ENCODE measurements around the gene PAN3. TPM values are rescaled to one million over a fixed set of nuclear protein-coding genes. Genes with fewer than 3 reads are reported as not detected.

Gene PAN3
- total RNA-seq, 2 experiments from 2014 or later = 26.0 to 28.3 TPM

DNA sequence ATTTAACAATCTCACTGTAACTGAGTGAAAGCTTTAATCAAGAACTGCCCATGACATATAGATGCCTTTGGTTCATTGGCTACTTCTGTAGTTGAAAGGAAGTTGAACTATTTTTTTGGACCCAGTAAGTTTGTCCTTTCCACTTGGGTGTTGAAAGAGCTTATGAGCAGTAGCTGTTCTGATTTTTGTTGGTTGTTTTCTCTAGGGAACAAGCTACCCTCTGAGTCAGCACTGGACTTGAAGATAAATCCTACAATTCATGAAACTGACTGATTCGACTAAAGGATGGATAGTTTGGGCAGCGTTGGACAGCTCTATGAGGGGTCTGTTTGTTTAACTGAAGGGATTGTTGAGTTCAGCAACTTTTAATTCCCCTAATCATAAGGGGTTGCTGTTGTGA, 101.0 kb downstream of the PAN3 start:
- H3K27ac Mint-ChIP-seq = no peak overlapping the region
- CTCF ChIA-PET = interaction anchor here (1.1 kb wide), 1 partner anchor 12 kb away, joined by 3 read pairs; no protein-coding TSS in a partner anchor
- peaks cover 30% of the 10 kb centered on the region for H3K36me3 Mint-ChIP-seq
- POLR2A ChIA-PET = no interaction called here
- no peak for DNase-seq
- H3K4me1 Mint-ChIP-seq (ENCODE audit: low read depth) = no peaks in the 10 kb centered on the region
- no peaks in the 10 kb centered on the region for H3K27me3 Mint-ChIP-seq
- intact Hi-C loops (cut with micrococcal nuclease) = no loop called here
- H3K4me3 Mint-ChIP-seq = no peak overlapping the region
- no peaks in the 10 kb centered on the region for H3K9me3 Mint-ChIP-seq

DNA sequence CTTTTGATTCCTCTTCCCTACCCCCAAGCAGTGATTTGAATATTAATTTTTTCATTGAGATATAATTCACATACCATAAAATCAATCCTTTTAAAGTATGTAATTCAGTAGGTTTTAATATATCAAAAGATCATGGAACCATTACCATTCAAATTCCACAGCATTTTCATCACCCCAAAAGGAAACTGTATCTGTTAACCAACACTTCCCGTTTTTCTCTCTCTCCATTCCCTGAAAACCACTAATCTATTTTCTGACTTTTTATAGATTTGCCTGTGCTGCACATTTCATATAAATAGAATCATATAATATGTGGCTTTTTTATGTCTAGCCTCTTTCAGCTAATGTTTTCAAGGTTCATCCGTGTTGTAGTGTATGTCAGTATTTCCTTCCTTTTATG, 107.1 kb downstream of the PAN3 start:
- no peak overlapping the region for H3K27ac Mint-ChIP-seq
- ChIA-PET CTCF (no interaction called here), POLR2A (no interaction called here)
- peaks cover 26% of the 10 kb centered on the region for H3K4me1 Mint-ChIP-seq (ENCODE audit: low read depth)
- peaks cover 56% of the 10 kb centered on the region for H3K36me3 Mint-ChIP-seq
- intact Hi-C loops (cut with micrococcal nuclease) = no loop called here
- peaks cover 4% of the 10 kb centered on the region for H3K9me3 Mint-ChIP-seq
- no peaks in the 10 kb centered on the region for H3K27me3 Mint-ChIP-seq
- DNase-seq = no peak
- H3K4me3 Mint-ChIP-seq = no peak overlapping the region

DNA sequence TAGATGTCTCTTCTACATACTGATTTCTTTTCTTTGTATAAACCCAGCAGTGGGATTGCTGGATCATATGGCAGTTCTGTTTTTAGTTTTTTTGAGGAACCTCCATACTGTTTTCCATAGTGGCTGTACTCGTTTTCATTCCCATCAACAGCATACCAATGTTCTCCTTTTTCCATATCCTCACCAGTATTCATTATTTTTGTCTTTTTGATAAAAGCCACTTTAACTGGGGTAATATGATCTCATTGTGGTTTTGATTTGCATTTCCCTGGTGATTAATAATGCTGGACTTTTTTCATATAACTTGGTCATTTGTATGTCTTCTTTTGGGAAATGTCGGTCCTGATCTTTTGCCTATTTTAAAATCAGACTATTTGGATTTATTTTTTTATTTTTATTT, 108.5 kb downstream of the PAN3 start:
- H3K9me3 Mint-ChIP-seq = peaks cover 4% of the 10 kb centered on the region
- ChIA-PET CTCF (no interaction called here), POLR2A (no interaction called here)
- peaks cover 36% of the 10 kb centered on the region for H3K4me1 Mint-ChIP-seq (ENCODE audit: low read depth)
- H3K36me3 Mint-ChIP-seq = peaks cover 59% of the 10 kb centered on the region
- intact Hi-C loops (cut with micrococcal nuclease) = no loop called here
- no peak overlapping the region for H3K27ac Mint-ChIP-seq
- H3K27me3 Mint-ChIP-seq = no peaks in the 10 kb centered on the region
- DNase-seq = no peak
- no peak overlapping the region for H3K4me3 Mint-ChIP-seq

DNA sequence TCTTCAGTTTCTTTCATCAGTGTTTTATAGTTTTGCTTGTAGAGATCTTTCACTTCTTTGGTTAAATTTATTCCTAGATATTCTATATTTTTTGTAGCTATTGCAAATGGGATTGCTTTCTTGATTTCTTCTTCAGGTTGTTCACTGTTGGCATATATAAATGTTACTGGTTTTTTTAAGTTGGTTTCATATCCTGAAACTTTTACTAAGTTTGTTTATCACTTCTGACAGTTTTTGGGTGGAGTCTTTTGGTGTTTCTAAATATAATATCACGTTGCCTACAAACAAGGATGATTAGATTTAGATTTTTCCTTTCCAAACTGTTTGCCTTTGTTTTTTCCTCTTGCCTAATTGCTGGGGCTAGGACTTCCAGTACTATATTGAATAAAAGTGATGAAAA, 109.7 kb downstream of the PAN3 start:
- ChIA-PET CTCF (no interaction called here), POLR2A (no interaction called here)
- Mint-ChIP-seq H3K9me3 (peaks cover 4% of the 10 kb centered on the region), H3K4me1 (ENCODE audit: low read depth) (peaks cover 40% of the 10 kb centered on the region), H3K4me3 (no peak overlapping the region), H3K27me3 (no peaks in the 10 kb centered on the region), H3K36me3 (peaks cover 53% of the 10 kb centered on the region), H3K27ac (no peak overlapping the region)
- DNase-seq = no peak
- intact Hi-C loops (cut with micrococcal nuclease) = no loop called here

DNA sequence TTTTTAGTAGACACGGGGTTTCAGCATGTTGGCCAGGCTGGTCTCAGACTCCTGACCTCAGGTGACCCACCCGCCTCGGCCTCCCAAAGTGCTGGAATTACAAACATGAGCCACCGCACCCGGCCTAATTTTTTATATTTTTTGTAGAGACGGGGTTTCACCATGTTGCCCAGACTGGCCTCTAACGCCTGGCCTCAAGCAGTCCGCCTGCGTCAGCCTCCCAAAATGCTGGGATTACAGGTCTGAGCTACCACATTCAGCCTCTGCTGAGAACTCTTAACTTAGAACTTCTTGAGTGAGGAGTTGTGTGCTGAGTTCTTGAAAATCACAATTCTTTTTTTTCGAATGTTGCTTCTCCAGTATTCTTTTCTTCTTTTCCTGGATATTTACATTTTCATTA, 112.2 kb downstream of the PAN3 start:
- POLR2A ChIA-PET = interaction anchor here (1.0 kb wide), 1 partner anchor 21 kb away, joined by 4 read pairs; no protein-coding TSS in a partner anchor
- intact Hi-C loops (cut with micrococcal nuclease) = no loop called here
- DNase-seq = no peak
- Mint-ChIP-seq H3K36me3 (peaks cover 41% of the 10 kb centered on the region), H3K27ac (no peak overlapping the region), H3K9me3 (peaks cover 4% of the 10 kb centered on the region), H3K4me1 (ENCODE audit: low read depth) (peaks cover 44% of the 10 kb centered on the region), H3K27me3 (no peaks in the 10 kb centered on the region), H3K4me3 (no peak overlapping the region)
- CTCF ChIA-PET = no interaction called here

DNA sequence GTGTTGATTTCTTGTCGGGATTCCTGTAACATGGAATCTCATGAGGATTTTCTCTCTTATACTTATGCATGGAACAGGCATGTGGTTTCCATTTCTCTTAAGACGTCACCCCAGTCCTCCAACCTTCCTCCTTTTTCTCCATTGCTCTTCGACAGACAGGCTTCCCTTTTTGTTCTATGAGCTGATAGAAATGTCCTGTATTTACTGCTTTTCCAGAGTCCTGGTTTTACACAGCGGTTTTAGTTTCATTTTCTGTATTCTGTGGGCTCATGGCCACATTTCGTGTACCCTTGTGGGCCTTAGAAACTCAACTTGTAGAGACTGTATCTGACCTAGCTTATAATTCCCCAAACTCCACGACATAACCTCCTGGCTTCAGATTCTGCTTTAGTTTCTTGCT, 113.1 kb downstream of the PAN3 start:
- Mint-ChIP-seq H3K4me3 (no peak overlapping the region), H3K9me3 (peaks cover 4% of the 10 kb centered on the region), H3K27ac (no peak overlapping the region), H3K36me3 (peaks cover 40% of the 10 kb centered on the region), H3K27me3 (no peaks in the 10 kb centered on the region), H3K4me1 (ENCODE audit: low read depth) (peaks cover 41% of the 10 kb centered on the region)
- POLR2A ChIA-PET = no interaction called here
- CTCF ChIA-PET = no interaction called here
- DNase-seq = no peak
- intact Hi-C loops (cut with micrococcal nuclease) = no loop called here

DNA sequence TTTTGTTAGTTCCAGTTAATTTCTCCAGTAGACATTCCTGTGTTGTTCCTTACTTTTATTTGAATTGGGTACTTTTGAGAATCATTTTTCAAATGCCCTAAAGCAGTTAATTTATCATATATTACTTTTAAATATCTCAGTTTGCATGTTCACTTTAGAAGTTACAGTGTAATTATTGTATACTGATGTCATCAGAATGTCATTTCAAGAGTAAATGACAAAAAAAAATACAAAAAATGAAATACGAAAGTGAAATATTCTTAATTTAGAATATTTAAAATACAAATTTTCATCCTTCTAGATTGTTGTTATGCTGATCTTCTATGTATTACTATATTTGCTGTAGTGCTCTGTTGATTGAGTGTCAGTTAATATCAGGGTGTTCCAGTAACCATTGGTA, 114.2 kb downstream of the PAN3 start:
- ChIA-PET POLR2A (no interaction called here), CTCF (no interaction called here)
- H3K27me3 Mint-ChIP-seq = no peaks in the 10 kb centered on the region
- intact Hi-C loops (cut with micrococcal nuclease) = no loop called here
- H3K9me3 Mint-ChIP-seq = no peaks in the 10 kb centered on the region
- peaks cover 31% of the 10 kb centered on the region for H3K4me1 Mint-ChIP-seq (ENCODE audit: low read depth)
- no peak for DNase-seq
- H3K27ac Mint-ChIP-seq = no peak overlapping the region
- H3K4me3 Mint-ChIP-seq = no peak overlapping the region
- H3K36me3 Mint-ChIP-seq = peaks cover 34% of the 10 kb centered on the region

DNA sequence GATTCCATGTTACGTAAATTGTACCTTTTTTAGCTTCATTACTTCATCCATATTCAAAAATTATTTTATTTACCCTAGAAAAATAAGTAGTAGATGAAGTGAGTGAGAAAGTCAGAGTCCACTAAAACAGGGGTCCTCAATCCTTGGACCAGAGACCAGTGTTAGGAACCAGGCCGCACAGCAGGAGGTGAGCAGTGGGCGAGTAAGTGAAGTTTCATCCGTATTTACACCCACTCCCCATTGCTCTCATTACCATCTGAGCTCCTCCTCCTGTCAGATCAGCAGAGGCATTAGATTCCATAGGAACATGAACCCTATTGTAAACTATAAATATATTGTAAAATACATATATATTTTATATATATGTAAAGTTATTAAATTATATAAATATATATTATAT, 119.0 kb downstream of the PAN3 start:
- Mint-ChIP-seq H3K27me3 (no peaks in the 10 kb centered on the region), H3K4me1 (ENCODE audit: low read depth) (peaks cover 6% of the 10 kb centered on the region), H3K27ac (no peak overlapping the region), H3K36me3 (peaks cover 21% of the 10 kb centered on the region), H3K9me3 (no peaks in the 10 kb centered on the region), H3K4me3 (no peak overlapping the region)
- POLR2A ChIA-PET = no interaction called here
- CTCF ChIA-PET = no interaction called here
- intact Hi-C loops (cut with micrococcal nuclease) = no loop called here
- DNase-seq = no peak

DNA sequence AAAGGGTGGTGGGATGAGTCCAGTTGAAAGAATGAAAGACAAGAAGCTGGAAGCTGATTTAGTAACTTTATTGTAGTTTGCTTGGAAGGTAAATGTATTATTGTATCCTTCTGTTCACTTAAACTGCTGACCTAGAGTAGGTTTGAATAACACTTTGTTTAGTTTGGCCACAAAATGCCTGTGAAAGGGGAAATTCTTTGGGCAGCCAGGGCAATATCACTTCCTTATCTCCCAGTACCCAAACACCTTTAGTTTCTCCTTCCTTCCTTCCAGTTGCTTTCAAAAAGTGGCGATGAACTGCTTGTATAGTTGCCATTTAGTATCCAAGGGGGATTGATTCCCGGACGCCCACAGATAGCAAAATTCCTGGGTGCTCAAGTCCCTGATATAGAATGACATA, 120.1 kb downstream of the PAN3 start:
- H3K4me1 Mint-ChIP-seq (ENCODE audit: low read depth) = peaks cover 2% of the 10 kb centered on the region
- H3K36me3 Mint-ChIP-seq = peaks cover 28% of the 10 kb centered on the region
- CTCF ChIA-PET = no interaction called here
- no peak overlapping the region for H3K4me3 Mint-ChIP-seq
- H3K27ac Mint-ChIP-seq = no peak overlapping the region
- POLR2A ChIA-PET = no interaction called here
- H3K9me3 Mint-ChIP-seq = no peaks in the 10 kb centered on the region
- DNase-seq = no peak
- no peaks in the 10 kb centered on the region for H3K27me3 Mint-ChIP-seq
- intact Hi-C loops (cut with micrococcal nuclease) = no loop called here

DNA sequence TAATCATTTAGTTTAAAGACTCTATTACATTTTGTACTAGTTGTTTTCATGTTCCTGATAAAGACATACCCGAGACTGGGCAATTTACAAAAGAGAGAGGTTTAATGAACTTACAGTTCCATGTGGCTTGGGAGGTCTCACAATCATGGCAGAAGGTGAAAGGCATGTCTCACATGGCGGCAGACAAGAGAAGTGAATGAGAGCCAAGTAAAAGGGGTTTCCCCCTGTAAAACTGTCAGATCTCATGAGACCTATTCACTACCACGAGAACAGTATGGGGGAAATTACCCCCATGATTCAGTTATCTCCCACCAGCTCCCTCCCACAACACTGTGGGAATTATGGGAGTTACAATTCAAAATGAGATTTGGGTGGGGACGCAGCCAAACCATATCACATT, 129.2 kb downstream of the PAN3 start:
- Mint-ChIP-seq H3K4me3 (no peak overlapping the region), H3K9me3 (peaks cover 8% of the 10 kb centered on the region), H3K36me3 (peaks cover 41% of the 10 kb centered on the region), H3K27me3 (no peaks in the 10 kb centered on the region), H3K4me1 (ENCODE audit: low read depth) (peaks cover 10% of the 10 kb centered on the region), H3K27ac (no peak overlapping the region)
- DNase-seq = no peak
- ChIA-PET POLR2A (no interaction called here), CTCF (no interaction called here)
- intact Hi-C loops (cut with micrococcal nuclease) = loop anchor here (1.0 kb wide), 1 partner anchor 62 kb away; no protein-coding TSS in a partner anchor

DNA sequence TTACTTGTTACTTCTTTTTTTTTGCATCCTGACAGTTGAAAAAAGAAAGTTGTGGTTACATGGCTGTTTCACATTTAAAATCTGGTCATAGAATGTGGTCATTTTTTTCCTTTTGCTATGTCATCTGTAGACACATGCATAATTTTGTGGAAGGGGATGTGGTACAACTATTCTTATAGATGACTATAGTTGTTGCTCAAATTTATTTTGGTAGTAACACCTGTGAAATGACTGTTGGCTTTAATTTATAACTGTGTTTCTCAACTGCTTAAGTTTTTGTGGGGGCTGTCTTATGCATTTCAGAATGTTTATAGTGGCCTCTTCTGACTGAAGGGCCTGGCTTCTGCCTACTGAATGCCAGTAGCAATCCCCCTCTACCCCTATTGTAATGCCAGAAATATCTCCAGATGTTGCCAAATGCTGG, 130.5 kb downstream of the PAN3 start:
- CTCF ChIA-PET = no interaction called here
- no peak for DNase-seq
- peaks cover 35% of the 10 kb centered on the region for H3K36me3 Mint-ChIP-seq
- no peaks in the 10 kb centered on the region for H3K27me3 Mint-ChIP-seq
- peak overlapping the region; percentile 13 for H3K27ac Mint-ChIP-seq
- H3K4me3 Mint-ChIP-seq = no peak overlapping the region
- POLR2A ChIA-PET = no interaction called here
- peaks cover 10% of the 10 kb centered on the region for H3K4me1 Mint-ChIP-seq (ENCODE audit: low read depth)
- intact Hi-C loops (cut with micrococcal nuclease) = loop anchor here (1.0 kb wide), 2 partner anchors 130 to 390 kb away; partner anchors contain the start of gene POMP
- peaks cover 8% of the 10 kb centered on the region for H3K9me3 Mint-ChIP-seq

DNA sequence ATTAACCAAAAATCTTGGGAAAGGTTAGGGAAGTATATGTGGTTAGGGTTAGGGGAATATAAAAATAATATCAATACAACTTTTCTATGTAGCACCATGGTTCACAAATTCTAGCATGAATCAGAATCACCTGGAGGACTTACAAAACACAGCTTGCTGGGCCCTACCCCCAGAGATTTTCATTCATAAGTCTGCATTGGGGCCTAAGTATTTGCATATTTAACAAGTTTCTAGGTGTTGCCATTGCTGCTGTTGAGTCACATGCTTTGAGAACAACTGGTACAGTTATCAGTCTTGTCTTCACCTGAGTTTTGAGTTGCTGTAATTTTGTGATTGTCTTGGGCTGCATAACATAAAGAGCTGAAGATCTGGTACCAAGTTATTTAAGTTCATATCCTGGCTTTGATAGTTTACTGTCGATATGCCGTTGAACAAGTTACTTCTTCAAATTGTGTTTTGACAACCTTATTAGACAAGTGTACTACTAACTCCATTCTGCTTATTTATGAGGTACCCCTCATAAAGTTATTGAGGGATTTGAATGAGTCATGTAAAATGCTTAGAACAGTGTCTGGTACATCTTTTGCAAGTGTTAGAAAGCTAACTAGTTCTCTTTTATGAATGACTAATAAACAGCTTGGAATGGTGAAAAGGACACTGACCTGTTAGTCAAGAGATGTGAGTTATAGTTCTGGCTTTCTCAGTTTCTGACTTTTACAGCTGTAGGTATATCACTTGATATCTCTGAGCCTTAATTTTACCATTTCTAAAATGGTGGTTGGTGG, 132.9 kb downstream of the PAN3 start:
- intact Hi-C loops (cut with micrococcal nuclease) = no loop called here
- Mint-ChIP-seq H3K9me3 (peaks cover 8% of the 10 kb centered on the region), H3K27me3 (no peaks in the 10 kb centered on the region), H3K4me1 (ENCODE audit: low read depth) (peaks cover 10% of the 10 kb centered on the region), H3K4me3 (no peak overlapping the region), H3K27ac (no peak overlapping the region), H3K36me3 (peaks cover 37% of the 10 kb centered on the region)
- DNase-seq = no peak
- POLR2A ChIA-PET = no interaction called here
- CTCF ChIA-PET = interaction anchor here (0.6 kb wide), 2 partner anchors 17 to 442 kb away, joined by 3 read pairs; no protein-coding TSS in a partner anchor

DNA sequence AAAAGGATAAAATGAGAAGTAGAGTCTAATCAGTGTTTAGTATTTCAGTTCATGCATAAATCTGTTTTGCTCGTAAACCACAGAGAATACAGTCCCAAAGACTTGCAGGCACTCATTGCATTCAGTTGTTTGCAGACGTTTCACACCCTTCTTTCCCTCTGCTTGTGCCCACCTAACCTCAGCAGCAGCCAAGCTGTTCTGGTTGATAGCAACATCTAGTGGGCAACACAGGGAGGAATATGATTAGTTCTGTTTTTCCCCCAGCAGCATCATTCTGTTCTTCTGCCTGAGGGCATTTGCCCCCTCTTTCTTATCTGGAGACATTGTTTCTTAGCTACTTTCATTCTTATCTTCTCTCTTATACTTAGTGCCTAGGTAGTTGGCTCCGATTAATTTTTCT, 135.6 kb downstream of the PAN3 start:
- Mint-ChIP-seq H3K27me3 (no peaks in the 10 kb centered on the region), H3K4me1 (ENCODE audit: low read depth) (peaks cover 2% of the 10 kb centered on the region), H3K9me3 (no peaks in the 10 kb centered on the region), H3K36me3 (peaks cover 18% of the 10 kb centered on the region), H3K27ac (no peak overlapping the region), H3K4me3 (no peak overlapping the region)
- ChIA-PET CTCF (no interaction called here), POLR2A (no interaction called here)
- intact Hi-C loops (cut with micrococcal nuclease) = no loop called here
- DNase-seq = no peak
